NT2/D1 (cell line): ENCODE results near the gene ZNF516.

Experiments
- SUZ12 ChIP-seq: IDR thresholded peaks from 2 replicates; pipeline ENCODE4 v1.6.1; 2011; ENCODE audit not compliant: insufficient read length, insufficient read depth; ENCODE audit errors: extremely low read depth
- YY1 ChIP-seq: IDR thresholded peaks from 2 replicates; pipeline ENCODE4 v1.6.1; 2011; ENCODE audit not compliant: insufficient read length, insufficient read depth
- ZNF274 ChIP-seq: IDR thresholded peaks from 2 replicates; pipeline ENCODE4 v1.6.1; 2011; ENCODE audit warnings: mild to moderate bottlenecking, low read depth, low read length

DNA sequence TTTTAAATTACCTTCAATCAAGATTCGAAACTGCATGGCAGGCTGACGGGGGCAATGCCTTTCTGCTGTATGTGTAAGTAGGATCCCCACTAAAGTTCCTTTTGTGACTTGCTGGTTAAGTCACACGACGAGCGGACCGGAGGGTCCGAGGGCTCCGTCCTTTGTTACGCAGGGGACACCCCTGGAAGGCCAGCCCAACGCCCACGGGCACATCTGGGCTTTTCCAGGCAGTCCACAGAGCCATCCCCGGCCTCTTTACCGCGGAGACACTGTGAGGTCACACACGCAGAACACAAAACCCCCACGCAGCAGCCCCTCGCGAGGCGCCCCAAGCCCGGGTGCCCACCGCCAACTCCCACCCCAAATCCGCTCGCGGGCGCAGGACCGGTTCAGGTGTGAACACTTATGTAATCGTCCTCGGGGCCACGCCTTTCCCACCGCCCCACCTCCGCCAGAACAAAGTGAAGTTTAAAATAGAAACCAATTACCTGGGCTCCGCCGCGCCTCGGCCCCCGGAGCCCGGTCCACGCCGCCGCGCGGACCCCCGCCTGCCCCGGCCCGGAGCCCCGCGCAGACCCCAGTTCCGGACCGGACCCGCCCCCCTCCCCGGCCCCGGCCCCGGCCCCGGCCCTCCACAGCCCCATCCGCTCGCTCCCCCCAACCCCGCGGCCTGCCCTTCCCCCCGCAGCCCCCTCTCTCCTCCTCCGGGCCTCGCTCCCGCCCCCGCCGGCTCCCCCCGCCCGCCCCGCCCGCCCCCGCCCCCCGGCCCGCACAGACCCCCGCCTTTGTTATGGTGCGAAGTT lies 4.2 kb downstream of the ZNF516 start:
- TF ChIP-seq ZNF274 (no peak), YY1 (no peak), SUZ12 (no peak)
